ENCODE data around the gene KANK2.

DNA sequence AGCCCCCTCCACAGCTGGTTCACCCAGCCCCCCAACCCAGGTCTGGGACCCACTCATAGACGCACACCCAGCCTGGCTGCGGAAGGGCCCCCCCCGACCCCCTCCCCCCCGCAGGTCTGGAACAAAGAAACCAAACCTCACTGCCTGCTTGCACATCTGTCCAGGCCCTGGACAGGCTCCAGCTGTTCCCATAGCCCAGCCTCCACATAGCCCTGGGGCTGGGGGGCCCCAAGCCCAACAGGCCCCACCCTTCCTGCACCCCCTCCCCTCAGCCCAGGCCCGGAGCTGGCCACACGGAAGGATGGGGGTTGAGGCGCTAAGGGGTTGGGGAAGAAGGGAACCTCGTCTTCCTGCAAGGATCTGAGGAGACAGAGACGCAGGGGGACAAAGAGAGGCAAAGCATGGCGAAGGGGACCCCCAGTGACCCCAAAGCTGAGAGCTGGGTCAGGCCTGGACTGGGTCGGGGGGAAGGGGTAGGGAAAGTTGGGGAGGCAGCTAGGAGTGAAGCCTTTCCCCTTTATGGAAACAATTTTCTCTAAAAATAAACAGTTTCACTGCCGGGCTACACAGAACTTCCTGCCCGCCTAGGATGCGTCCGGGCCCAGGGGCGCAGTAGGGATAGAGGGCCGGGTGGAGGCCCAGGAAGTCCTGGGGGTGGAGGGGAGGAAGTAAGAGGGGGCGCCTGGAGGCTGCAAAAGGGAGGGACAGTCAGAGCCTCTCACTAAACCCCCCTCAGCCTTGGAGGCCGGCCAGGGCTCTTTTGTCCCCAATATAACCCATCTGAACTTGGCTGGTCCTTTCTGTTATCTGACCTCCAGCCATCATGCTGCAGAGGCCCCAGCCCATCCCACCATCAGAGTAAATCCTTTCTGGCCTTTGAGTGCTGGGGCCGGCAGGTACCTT, 2.4 kb downstream of the KANK2 start:
- no peak for TF ChIP-seq POLR2A (IDR thresholded peaks at IDR 0.05; ENCODE audit: low read depth, low read length)
- TF ChIP-seq TAF1 (IDR thresholded peaks at IDR 0.05; ENCODE audit: low read depth, low read length), result no peak
- TF ChIP-seq POLR2AphosphoS5 (IDR thresholded peaks at IDR 0.05; ENCODE audit: low read depth, low read length), result no peak
- no peak for TF ChIP-seq POU2F2 (IDR thresholded peaks at IDR 0.05; ENCODE audit: low read depth, low read length)
- no peak for TF ChIP-seq SPI1 (IDR thresholded peaks at IDR 0.05; ENCODE audit: low read depth, low read length)

All from GM12891 (cell line).